ENCODE results near the gene CIITA.
"Not testable (repeated sequence)": the region's sequence is repeated elsewhere in the genome, so short reads cannot be mapped to it uniquely, and the experiment has no call there.

- not testable (repeated sequence) for TF ChIP-seq CTCF (IDR thresholded peaks at IDR 0.05); EP300 (IDR thresholded peaks at IDR 0.05; ENCODE audit: low read depth)
Observed at GRCh38 chr16:10966559-10966958, 89.6 kb downstream of the CIITA start.

Measured in transverse colon (tissue), 3 donors.